SU-DHL-6 (cell line): ENCODE measurements around the gene HYPK.

Source experiments
- EZH2phosphoT487 ChIP-seq: fragments of 200-600 bp; sonication (generic), shearing (Covaris generic); conservative IDR thresholded peaks from 2 replicates; pipeline ENCODE4 v1.6.1; 2018; ENCODE audit warnings: mild to moderate bottlenecking, antibody characterized with exemption, low read length, moderate library complexity, mixed read lengths
- TF ChIP-seq, protein P1 (sequence below): fragments of 200-600 bp; sonication (generic); IDR thresholded peaks from one replicate; pipeline ENCODE4 v1.5.1; 2017; ENCODE audit warnings: antibody characterized with exemption, mild to moderate bottlenecking, low read length, moderate library complexity; ENCODE audit not compliant: insufficient read depth, poor library complexity, severe bottlenecking

DNA sequence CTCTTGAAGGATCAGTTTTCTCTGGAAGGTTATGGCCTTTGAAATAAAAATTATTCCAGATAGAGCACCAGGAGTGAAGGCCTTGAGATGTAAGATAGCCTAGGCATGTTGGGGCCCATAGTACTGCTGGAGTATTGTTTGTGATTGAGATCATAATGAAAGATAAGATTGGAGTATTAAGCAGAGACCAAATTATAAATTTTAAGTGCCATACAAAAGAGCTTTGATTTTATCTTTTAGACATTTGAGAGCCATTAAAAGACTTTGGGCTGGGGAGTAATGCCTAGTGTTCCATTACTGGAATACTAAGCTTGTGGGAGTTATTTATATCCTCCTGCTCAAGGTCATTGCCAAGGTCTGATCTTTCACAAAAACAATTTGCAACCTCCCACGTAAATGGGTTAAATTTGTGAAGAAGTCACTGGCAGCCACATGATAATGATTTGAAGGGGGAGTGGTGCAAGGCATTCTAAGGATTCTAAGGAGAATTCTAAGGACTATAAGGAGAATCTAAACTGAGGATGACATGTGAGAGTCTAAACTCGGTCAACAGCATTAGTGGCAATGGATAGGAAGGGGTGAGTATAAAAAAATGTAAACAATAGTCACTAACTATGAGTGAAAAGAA, 36.5 kb upstream of the HYPK start:
- TF ChIP-seq, protein P1, sequence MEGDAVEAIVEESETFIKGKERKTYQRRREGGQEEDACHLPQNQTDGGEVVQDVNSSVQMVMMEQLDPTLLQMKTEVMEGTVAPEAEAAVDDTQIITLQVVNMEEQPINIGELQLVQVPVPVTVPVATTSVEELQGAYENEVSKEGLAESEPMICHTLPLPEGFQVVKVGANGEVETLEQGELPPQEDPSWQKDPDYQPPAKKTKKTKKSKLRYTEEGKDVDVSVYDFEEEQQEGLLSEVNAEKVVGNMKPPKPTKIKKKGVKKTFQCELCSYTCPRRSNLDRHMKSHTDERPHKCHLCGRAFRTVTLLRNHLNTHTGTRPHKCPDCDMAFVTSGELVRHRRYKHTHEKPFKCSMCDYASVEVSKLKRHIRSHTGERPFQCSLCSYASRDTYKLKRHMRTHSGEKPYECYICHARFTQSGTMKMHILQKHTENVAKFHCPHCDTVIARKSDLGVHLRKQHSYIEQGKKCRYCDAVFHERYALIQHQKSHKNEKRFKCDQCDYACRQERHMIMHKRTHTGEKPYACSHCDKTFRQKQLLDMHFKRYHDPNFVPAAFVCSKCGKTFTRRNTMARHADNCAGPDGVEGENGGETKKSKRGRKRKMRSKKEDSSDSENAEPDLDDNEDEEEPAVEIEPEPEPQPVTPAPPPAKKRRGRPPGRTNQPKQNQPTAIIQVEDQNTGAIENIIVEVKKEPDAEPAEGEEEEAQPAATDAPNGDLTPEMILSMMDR, result no peak
- TF ChIP-seq EZH2phosphoT487, result no peak
